Esophagus squamous epithelium (tissue), 5 donors: ENCODE data around the gene RIN3. TPM values are rescaled to one million over a fixed set of nuclear protein-coding genes. Genes with fewer than 3 reads are reported as not detected.

Experiments used
- DNase-seq: peaks from one replicate; lab custom pipeline; 2025; lab: John Stamatoyannopoulos, UW
- H3K27ac ChIP-seq, 4 donors: fragments of 200-600 bp; sonication (generic); one replicate each; pipeline ENCODE4 v1.5.1; 2016 to 2019; ENCODE audit warnings: mild to moderate bottlenecking in 1 of 4
- H3K27me3 ChIP-seq, 4 donors: fragments of 200-600 bp; sonication (generic); 1 replicate in 3 of 4; 2 replicates in 1 of 4; pipeline versions ENCODE4 v1.5.1 to v1.6.0; 2017 to 2021; ENCODE audit warnings: antibody characterized with exemption in 1 of 4
- H3K36me3 ChIP-seq, 3 donors: fragments of 200-600 bp; sonication (generic); one replicate each; pipeline ENCODE4 v1.5.1; 2016 to 2019
- H3K4me1 ChIP-seq, 3 donors: fragments of 200-600 bp; sonication (generic); one replicate each; pipeline ENCODE4 v1.5.1; 2017 to 2019
- H3K4me3 ChIP-seq, 4 donors: fragments of 200-600 bp; sonication (generic); 1 replicate in 3 of 4; 2 replicates in 1 of 4; pipeline ENCODE4 v1.5.1; 2016 to 2019; ENCODE audit warnings: mild to moderate bottlenecking in 2 of 4, moderate library complexity in 1 of 4
- H3K9me3 ChIP-seq, 3 donors: fragments of 200-600 bp; sonication (generic); one replicate each; pipeline ENCODE4 v1.5.1; 2016 to 2019
- CTCF ChIP-seq, 6 experiments: fragments of 450-650 bp in 4 of 6; fragments of 200-600 bp in 2 of 6; sonication (generic) in 2 of 6; IDR thresholded peaks; one replicate each; pipeline ENCODE4 v1.5.1; 2016 to 2019; ENCODE audit warnings: antibody characterized with exemption in 6 of 6, mild to moderate bottlenecking in 4 of 6, moderate library complexity in 4 of 6
- POLR2A ChIP-seq, 4 donors: fragments of 450-650 bp; IDR thresholded peaks; one replicate each; pipeline ENCODE4 v1.6.1; 2017; ENCODE audit warnings: antibody characterized with exemption in 4 of 4, mild to moderate bottlenecking in 4 of 4, moderate library complexity in 3 of 4
- WGBS, 2 donors: methylation state at CpG; one replicate each; pipeline ENCODE4 v1.1.5; 2018; 5-methylcytosine and 5-hydroxymethylcytosine counted together
- intact Hi-C: fragments of 100-400 bp; cut with DNase I; formaldehyde crosslinking; loops from one replicate; pipeline ENCODE4 v1.15.0; 2022
- total RNA-seq, 4 donors: library from RNA; depleted of rRNA; stranded (reverse); fragments of >200 nt; gene quantifications; one replicate each; pipeline ENCODE4 v1.1.0, GENCODE V29; 2016
- donor health status: DM: yes; HTN: yes; CAD: no.

RIN3 gene
- total RNA-seq, 4 donors from 2014 or later: 1.9 to 9.7 (median 4.4) TPM

GRCh38 chr14:92694807-92695206, 181.2 kb downstream of the RIN3 start:
- whole genome bisulfite sequencing, 2 donors: 54 to 56% methylated on average over 2 to 3 of the region's 5 CpGs
- intact Hi-C loops: no loop called here

GRCh38 chr14:92695562-92695961, 182.0 kb downstream of the RIN3 start:
- Histone ChIP-seq H3K27me3 (no peaks in the 10 kb centered on the region), H3K9me3 (no peaks in the 10 kb centered on the region), H3K4me3 (no peak overlapping the region), H3K27ac (no peak overlapping the region), H3K36me3 (no peaks in the 10 kb centered on the region), H3K4me1 (peaks cover 13 to 30% (median 22%) of the 10 kb centered on the region in 3 donors)
- intact Hi-C loops: no loop called here
- DNase-seq: no peak
- WGBS, 2 donors: 88 to 93% methylated on average over 1 of the region's 1 CpG
- TF ChIP-seq POLR2A (IDR thresholded peaks at IDR 0.05) (no peak), CTCF (IDR thresholded peaks at IDR 0.05) (no peak)

More at GRCh38 chr14:92694807-92695206, 181.2 kb downstream of the RIN3 start:
- Histone ChIP-seq H3K27me3 (no peaks in the 10 kb centered on the region), H3K27ac (no peak overlapping the region), H3K4me3 (no peak overlapping the region), H3K4me1 (peaks cover 13 to 30% (median 22%) of the 10 kb centered on the region in 3 donors), H3K36me3 (no peaks in the 10 kb centered on the region), H3K9me3 (no peaks in the 10 kb centered on the region)
- no peak for TF ChIP-seq POLR2A (IDR thresholded peaks at IDR 0.05)
- no peak for TF ChIP-seq CTCF (IDR thresholded peaks at IDR 0.05)
- DNase-seq: no peak

GRCh38 chr14:92696366-92696765, 182.8 kb downstream of the RIN3 start:
- Histone ChIP-seq H3K27me3 (no peaks in the 10 kb centered on the region), H3K4me3 (no peak overlapping the region), H3K9me3 (no peaks in the 10 kb centered on the region), H3K4me1 (peaks cover 13 to 30% (median 22%) of the 10 kb centered on the region in 3 donors), H3K36me3 (no peaks in the 10 kb centered on the region), H3K27ac (no peak overlapping the region)
- intact Hi-C loops: no loop called here
- DNase-seq: no peak
- TF ChIP-seq CTCF (IDR thresholded peaks at IDR 0.05) (no peak), POLR2A (IDR thresholded peaks at IDR 0.05) (no peak)
- 48 to 55% methylated on average over 2 to 4 of the region's 4 CpGs for WGBS, 2 donors

GRCh38 chr14:92698393-92698792, 184.8 kb downstream of the RIN3 start:
- Histone ChIP-seq H3K36me3 (peaks cover 0 to 11% (median 0%) of the 10 kb centered on the region in 3 donors), H3K9me3 (no peaks in the 10 kb centered on the region), H3K27ac (no peak overlapping the region), H3K4me3 (no peak overlapping the region), H3K4me1 (peaks cover 2 to 15% (median 13%) of the 10 kb centered on the region in 3 donors), H3K27me3 (no peaks in the 10 kb centered on the region)
- TF ChIP-seq CTCF (IDR thresholded peaks at IDR 0.05) (no peak), POLR2A (IDR thresholded peaks at IDR 0.05) (no peak)
- intact Hi-C loops: no loop called here
- DNase-seq: no peak

- Histone ChIP-seq H3K4me3 (no peak overlapping the region), H3K9me3 (no peaks in the 10 kb centered on the region), H3K27me3 (no peaks in the 10 kb centered on the region), H3K27ac (no peak overlapping the region), H3K4me1 (no peaks in the 10 kb centered on the region), H3K36me3 (peaks cover 0 to 46% (median 9%) of the 10 kb centered on the region in 3 donors)
- WGBS, 2 donors: 90 to 91% methylated on average over 10 of the region's 10 CpGs
- TF ChIP-seq POLR2A (IDR thresholded peaks at IDR 0.05): no peak
- TF ChIP-seq CTCF (IDR thresholded peaks at IDR 0.05): no peak
- DNase-seq: no peak
- intact Hi-C loops: no loop called here
Measured at GRCh38 chr14:92701826-92702225, 188.2 kb downstream of the RIN3 start.
